Ovary (tissue), 1 donor: ENCODE measurements around the gene WDR87.

ENCODE experiments used
- EP300 ChIP-seq: sonication (generic); formaldehyde crosslinking; IDR thresholded peaks from one replicate; pipeline ENCODE4 v1.6.1; 2017; ENCODE audit warnings: antibody characterized with exemption
- POLR2A ChIP-seq: fragments of 450-650 bp; IDR thresholded peaks from one replicate; pipeline ENCODE4 v1.6.1; 2017; ENCODE audit warnings: antibody characterized with exemption, mild to moderate bottlenecking, moderate library complexity

GRCh38 chr19:37954421-37954874 lies 48.1 kb upstream of the WDR87 start:
- TF ChIP-seq POLR2A (no peak), EP300 (no peak)
